ENCODE data around the gene EFNA5. TPM values are rescaled to one million over a fixed set of nuclear protein-coding genes. Genes with fewer than 3 reads are reported as not detected.
"Not testable (repeated sequence)": the region's sequence is repeated elsewhere in the genome, so short reads cannot be mapped to it uniquely, and the experiment has no call there.

EFNA5 gene
- total RNA-seq, 1 donor from 2014 or later = 8.2 TPM

DNA sequence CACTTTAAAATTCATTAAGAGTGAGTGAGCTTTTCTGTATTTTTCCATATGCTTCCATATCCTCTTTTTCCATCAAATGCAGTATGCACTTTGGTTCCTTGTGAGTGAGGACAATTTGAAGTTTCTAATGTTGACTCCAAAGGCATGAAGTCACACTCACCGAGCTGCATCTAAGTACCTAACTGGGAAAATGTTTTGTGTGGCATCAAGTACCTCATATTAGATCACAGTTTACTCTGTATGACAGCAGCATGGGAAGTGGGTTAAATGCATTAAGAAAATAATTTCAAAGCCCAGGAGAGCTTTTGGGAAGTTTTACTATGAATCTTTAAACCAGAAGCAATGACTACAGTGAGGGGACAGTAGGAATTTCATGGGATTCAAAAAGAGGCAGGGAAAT, 207.0 kb downstream of the EFNA5 start:
- DNase-seq (ENCODE audit: low read depth) = no peak

DNA sequence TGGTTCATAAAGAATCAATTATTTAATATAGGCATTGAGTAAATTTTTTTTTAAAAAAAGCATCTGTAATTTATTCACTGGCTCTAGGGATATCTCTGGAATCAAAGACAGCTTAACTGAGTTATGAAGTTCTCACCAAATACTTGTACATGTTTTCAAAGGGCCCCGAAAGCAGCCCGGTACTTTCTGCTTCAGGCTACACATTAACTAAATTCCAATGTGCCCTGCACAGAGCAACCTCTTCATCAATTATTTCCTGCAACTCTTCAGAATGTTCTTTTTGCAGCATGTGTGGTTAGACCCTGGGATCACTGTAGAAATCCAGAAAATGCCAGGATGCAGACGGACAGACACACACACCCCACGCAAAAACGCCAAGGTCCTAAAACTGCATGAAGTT, 209.0 kb downstream of the EFNA5 start:
- DNase-seq (ENCODE audit: low read depth) = no peak

DNA sequence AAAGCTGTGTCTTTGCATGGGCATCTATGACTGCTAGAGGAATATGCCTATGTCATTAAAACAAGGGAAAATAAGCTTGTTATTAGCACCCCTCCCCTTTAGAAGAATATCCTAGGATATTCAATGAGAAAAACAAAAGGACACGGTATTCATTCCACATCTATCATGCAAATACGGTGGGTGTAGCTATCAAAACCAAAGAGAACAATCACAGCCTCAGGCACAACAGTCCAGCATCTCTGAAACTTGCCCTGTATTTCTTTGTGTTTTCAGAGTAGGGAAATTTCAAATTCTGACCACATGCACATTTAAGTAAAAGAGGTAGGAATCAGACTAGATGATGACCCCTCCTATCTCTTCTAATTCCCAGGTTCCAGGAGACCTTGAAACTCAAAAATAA, 209.9 kb downstream of the EFNA5 start:
- DNase-seq (ENCODE audit: low read depth) = no peak

DNA sequence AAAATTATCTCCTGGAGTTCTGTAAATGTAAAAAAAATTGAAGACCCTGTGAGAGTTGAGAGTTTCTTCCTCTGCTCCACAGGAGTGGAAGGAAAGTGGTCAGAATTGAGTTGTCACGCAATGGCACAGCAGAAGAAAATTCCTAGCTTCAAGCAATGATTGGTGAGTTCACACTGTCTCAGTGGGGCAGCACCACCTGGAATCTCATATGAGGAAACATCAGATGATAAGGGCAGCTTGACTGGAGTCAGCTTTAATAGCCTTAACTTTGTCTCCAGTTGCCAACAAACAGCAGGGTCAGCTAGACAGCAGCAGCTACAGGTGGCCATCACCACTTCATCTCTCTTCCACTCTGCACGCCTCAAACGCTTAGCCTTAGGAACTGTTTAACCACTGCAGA, 211.1 kb downstream of the EFNA5 start:
- DNase-seq (ENCODE audit: low read depth) = no peak

- no peak for DNase-seq (ENCODE audit: low read depth)
Observed at GRCh38 chr5:107458322-107458721, 212.4 kb downstream of the EFNA5 start.

DNA sequence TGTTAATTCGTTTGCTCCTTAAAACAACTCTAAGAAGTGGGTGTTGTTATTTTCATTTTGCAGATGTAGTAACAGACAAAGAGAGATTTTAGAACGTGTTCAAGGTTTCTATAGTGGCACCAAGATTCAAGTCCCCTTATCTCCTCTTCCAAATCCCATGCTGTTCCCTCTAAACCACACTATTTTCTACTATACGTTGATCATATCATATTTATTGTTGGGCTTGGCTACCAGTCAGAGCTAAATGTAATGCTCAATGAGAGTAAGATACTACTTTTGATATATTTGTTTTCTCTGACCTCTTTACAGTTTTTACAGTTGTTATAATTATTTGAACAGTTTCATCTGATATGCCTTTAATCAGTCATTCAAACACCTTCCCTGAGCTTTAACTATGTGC, 212.9 kb downstream of the EFNA5 start:
- no peak for DNase-seq (ENCODE audit: low read depth)

DNA sequence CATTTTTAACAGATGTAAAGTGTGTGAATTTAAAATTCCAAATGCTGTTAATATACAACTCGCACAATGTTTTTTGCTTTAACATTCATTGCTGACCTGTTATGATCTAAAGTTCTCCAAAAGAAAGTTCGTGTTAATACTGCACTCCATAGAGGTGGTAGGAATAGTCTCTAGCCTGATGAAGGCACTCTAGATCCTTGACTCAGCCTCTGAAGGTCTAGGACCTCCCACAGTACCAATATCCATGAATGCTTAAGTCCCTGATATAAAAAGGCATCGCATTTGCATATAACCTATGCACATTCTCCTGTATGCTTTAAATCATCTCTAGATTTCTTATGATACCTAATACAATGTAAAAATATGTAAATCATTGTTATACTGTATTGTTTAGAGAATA, 213.6 kb downstream of the EFNA5 start:
- no peak for DNase-seq (ENCODE audit: low read depth)

- no peak for DNase-seq (ENCODE audit: low read depth)
Observed at GRCh38 chr5:107456281-107456715, 214.4 kb downstream of the EFNA5 start.

DNA sequence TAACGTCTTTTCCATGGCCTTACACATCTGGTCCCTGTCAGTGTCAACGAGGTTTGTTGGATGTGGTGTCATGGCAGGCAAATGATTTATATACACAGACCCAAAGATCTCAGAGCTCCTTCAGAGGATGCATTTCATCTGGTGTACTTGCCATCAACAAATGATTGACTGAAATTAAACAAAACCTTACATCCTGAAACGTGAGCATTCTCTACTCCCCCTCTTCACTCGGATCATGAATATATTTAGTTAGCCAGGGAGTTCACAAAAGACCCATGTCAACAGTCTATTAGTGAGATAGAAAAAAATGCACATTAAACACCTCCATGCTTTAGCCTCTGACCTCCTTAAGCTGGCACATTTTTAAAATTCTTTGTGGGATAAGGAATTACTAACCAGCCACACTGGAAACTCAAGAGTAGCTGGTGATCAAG, 215.6 kb downstream of the EFNA5 start:
- no peak for DNase-seq (ENCODE audit: low read depth)

DNA sequence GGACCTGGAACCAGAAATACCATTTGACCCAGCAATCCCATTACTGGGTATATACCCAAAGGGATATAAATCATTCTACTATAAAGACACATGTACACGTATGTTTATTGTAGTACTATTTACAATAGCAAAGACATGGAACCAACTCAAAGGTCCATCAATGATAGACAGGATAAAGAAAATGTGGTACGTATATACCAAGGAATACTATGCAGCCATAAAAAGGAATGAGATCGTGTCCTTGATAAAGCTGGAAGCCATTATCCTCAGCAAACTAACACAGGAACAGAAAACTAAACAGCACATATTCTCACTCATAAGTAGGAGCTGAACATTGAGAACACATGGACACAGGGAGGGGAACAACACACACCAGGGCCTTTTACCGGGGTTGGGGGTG, 218.9 kb downstream of the EFNA5 start:
- not testable (repeated sequence) for DNase-seq (ENCODE audit: low read depth)

- no peak for DNase-seq (ENCODE audit: low read depth)
Observed at GRCh38 chr5:107451028-107451427, 219.7 kb downstream of the EFNA5 start.

DNA sequence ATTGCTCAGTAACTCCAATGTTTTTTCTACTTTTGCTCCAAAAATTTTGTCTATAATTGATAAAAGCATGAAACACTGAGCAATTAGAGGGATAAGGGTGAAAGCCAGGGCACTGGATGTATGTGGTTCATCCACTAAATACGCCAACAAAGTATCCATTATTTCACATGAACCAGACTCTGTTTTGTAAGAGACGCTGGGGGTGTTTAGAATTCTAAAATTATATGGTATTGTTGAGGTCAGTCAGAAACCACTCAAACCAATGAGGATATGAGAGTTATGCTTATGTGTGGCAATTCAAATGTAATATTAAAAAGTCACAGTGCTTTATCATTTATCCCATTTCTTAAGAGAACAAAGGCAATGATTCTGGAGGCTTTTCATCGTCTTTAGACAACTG, 220.2 kb downstream of the EFNA5 start:
- no peak for DNase-seq (ENCODE audit: low read depth)

GRCh38 chr5:107449369-107449768, 221.4 kb downstream of the EFNA5 start:
- no peak for DNase-seq (ENCODE audit: low read depth)

DNA sequence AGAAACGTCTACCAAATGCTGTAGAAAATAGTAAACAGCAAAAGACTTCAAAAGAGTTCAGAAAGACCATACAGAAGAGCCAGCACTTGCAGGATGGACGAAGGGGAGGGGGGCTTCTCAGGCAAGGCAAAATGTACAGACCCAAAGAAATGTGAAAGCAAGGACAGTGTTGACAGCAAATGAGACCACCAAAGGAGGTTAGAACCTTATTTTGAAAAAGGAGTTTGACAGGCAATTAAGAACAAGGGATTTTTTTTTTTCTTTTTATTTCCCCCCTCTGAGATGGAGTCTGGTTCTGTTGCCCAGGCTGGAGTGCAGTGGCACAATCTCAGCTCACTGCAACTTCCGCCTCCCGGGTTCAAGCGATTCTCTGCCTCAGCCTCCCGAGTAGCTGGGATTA, 223.2 kb downstream of the EFNA5 start:
- no peak for DNase-seq (ENCODE audit: low read depth)

DNA sequence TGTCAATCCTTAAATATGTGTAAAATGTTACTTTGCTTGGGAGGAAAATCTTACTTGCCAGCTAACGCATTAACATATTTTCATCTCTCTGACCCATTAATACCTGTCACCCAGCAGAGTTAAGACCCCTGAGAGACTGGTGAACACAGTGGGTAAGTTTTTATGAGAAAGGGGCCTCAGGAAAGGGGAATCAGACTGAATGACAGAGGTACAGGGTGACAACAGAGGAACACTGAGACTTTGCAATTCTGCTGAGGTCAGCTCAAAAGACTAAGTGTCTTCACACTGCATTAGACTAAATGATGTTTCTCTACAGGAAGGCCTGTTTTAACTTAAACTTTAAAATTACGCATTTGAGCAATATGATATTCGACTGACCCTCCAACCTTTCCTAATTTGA, 223.8 kb downstream of the EFNA5 start:
- no peak for DNase-seq (ENCODE audit: low read depth)

- peak; percentile 43 for DNase-seq (ENCODE audit: low read depth)
Observed at GRCh38 chr5:107444300-107444699, 226.4 kb downstream of the EFNA5 start.

- DNase-seq (ENCODE audit: low read depth) = no peak
Observed at GRCh38 chr5:107443897-107444296, 226.8 kb downstream of the EFNA5 start.

GRCh38 chr5:107442452-107442851, 228.3 kb downstream of the EFNA5 start:
- no peak for DNase-seq (ENCODE audit: low read depth)

- no peak for DNase-seq (ENCODE audit: low read depth)
Observed at GRCh38 chr5:107439832-107440231, 230.9 kb downstream of the EFNA5 start.

DNA sequence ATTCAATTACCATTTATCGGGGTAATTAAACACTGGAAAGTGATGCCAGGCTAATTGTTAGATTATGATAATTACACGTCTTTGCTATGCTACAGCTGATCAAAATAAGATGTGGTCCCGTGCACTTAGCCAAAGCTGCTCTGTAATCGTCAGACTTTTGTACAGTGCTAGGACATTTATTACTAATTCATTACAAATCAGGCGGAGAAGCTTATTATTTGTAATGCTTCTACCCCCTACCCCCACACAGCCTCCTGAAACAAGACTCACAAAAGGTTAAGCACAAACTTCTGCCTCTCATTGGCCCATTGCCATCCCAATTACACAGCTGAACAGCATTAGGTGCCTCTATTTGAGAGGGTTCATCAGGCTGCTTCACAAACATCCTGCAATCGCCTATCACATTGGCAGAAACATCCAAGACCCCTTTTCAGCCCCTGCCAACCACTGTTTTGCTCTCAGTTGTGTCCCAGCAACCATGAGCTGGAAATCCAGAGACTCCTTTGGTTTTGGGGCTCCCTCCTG, 232.7 kb downstream of the EFNA5 start:
- DNase-seq (ENCODE audit: low read depth) = no peak

DNA sequence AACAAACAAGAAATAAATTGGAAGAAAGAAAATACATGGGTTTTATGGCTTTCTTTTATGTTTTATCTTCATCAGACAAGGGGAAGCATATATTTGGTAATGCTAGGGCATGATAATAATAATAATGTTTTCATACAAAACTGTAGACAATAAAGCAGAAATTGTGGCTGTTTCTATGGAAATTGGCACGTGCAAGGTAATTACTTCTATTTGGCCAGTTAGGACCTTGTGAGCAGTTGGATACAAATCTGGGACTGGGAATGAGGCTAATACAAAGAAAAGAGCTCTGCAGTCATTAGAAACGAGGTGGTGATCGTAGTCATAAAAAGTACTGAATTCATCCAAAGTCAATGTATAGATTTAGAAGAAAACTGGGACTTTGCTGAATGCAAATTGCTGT, 233.6 kb downstream of the EFNA5 start:
- DNase-seq (ENCODE audit: low read depth) = no peak

- DNase-seq (ENCODE audit: low read depth) = no peak
Observed at GRCh38 chr5:107436201-107436600, 234.5 kb downstream of the EFNA5 start.

DNA sequence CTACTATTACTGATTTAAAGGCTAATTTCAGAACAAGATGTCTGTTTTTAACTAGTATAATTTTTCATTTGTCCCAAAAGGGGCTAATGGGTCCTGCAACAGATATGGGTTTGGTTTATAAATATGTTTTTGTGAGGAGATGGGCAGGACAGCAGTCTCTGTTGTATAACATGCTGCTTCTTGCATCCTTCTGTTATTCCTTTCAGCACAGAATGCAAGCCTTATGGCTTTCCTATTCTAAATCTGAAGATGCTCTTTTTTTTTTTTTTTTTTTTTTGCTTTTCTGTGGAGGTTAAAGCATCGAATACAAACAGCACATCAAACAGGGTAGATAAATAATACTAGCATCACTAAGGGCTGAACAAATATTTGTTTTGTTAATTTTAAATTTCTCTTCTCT, 235.7 kb downstream of the EFNA5 start:
- DNase-seq (ENCODE audit: low read depth) = no peak

DNA sequence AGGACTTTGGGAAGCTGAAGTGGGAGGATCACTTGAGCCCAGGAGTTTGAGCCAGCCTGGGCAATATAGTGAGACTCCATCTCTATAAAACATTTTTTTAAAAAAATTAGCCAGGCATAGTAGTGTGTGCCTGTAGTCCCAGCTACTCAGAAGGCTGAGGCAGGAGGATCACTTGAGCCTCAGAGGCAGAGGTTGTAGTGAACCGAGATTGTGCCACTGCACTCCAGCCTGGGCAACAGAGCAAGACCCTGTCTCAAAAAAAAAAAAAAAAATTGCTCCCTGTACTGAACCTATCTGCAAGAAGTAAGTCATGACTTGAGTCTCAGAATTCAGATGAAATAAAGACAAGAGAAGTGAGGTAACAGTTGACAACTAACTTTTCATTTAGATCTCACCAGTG, 237.1 kb downstream of the EFNA5 start:
- DNase-seq (ENCODE audit: low read depth) = not testable (repeated sequence)
